Lower lobe of right lung (tissue), 2 donors: ENCODE data around the gene GPD2. TPM values are rescaled to one million over a fixed set of nuclear protein-coding genes. Genes with fewer than 3 reads are reported as not detected.

Experiments used
- ATAC-seq, 2 donors: fragments of 200-7000 bp; cut with Tn5 transposase; one replicate each; pipeline ENCODE4 v1.9.1; 2020 to 2022; ENCODE audit warnings: mild to moderate bottlenecking in 2 of 2, moderate library complexity in 2 of 2
- DNase-seq: peaks from one replicate; pipeline ENCODE4 v3.0.0-alpha.2; 2020
- H3K27ac ChIP-seq: fragments of 200-600 bp; one replicate; pipeline ENCODE4 v1.8.0; 2022
- H3K27me3 ChIP-seq: fragments of 200-600 bp; one replicate; pipeline ENCODE4 v1.8.0; 2022; ENCODE audit warnings: low read depth
- H3K36me3 ChIP-seq: fragments of 200-600 bp; one replicate; pipeline ENCODE4 v1.8.0; 2022; ENCODE audit warnings: mild to moderate bottlenecking
- H3K4me1 ChIP-seq: fragments of 200-600 bp; one replicate; pipeline ENCODE4 v1.8.0; 2022
- H3K4me3 ChIP-seq: fragments of 200-600 bp; one replicate; pipeline ENCODE4 v1.8.0; 2022; ENCODE audit warnings: mild to moderate bottlenecking
- H3K9me3 ChIP-seq: fragments of 200-600 bp; one replicate; pipeline ENCODE4 v1.8.0; 2022
- intact Hi-C: fragments of 100-400 bp; cut with DNase I; formaldehyde crosslinking; loops from one replicate; pipeline ENCODE4 v1.11.0; 2022
- total RNA-seq: library from RNA; stranded (reverse); fragmentation: NEBNext Ultra II Directional; extraction: Animal tissue kit (Norgen Biotek cat#: 25700); gene quantifications from one replicate; pipeline ENCODE4 v1.2.1, GENCODE V29; 2021
- TF ChIP-seq, protein P1 (sequence below): fragments of 200-600 bp; IDR thresholded peaks from one replicate; pipeline ENCODE4 v1.8.0; 2022; ENCODE audit warnings: antibody characterized with exemption, mild to moderate bottlenecking
- donor health status: DM: no; HTN: yes; CAD: no; lungs with severe emphysema.

GPD2 gene
- total RNA-seq, 1 donor from 2014 or later, result 50.4 TPM

DNA sequence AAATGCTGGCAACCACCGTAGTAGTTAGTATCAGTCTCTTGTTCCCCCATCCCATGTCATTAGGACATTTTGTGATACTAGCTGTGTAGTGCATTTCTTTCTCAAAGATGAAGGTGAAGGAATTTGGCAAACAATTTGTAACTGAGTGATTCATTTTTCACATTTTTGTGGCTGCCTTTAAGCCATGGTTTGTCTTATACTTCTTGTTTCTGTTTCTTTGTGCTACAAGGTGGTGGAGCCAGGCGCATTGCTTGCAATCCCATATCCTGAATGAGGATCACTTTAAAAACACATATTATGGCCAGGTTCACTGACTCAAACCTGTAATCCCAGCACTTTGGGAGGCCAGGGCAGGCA, 40.6 kb downstream of the GPD2 start:
- no peaks in the 10 kb centered on the region for H3K27me3 ChIP-seq
- no peak overlapping the region for H3K4me3 ChIP-seq
- TF ChIP-seq, protein P1, sequence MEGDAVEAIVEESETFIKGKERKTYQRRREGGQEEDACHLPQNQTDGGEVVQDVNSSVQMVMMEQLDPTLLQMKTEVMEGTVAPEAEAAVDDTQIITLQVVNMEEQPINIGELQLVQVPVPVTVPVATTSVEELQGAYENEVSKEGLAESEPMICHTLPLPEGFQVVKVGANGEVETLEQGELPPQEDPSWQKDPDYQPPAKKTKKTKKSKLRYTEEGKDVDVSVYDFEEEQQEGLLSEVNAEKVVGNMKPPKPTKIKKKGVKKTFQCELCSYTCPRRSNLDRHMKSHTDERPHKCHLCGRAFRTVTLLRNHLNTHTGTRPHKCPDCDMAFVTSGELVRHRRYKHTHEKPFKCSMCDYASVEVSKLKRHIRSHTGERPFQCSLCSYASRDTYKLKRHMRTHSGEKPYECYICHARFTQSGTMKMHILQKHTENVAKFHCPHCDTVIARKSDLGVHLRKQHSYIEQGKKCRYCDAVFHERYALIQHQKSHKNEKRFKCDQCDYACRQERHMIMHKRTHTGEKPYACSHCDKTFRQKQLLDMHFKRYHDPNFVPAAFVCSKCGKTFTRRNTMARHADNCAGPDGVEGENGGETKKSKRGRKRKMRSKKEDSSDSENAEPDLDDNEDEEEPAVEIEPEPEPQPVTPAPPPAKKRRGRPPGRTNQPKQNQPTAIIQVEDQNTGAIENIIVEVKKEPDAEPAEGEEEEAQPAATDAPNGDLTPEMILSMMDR, result no peak
- ATAC-seq (peak; percentile 29 to 69), DNase-seq (no peak)
- H3K4me1 ChIP-seq, result no peaks in the 10 kb centered on the region
- H3K27ac ChIP-seq, result no peak overlapping the region
- no peaks in the 10 kb centered on the region for H3K36me3 ChIP-seq
- no peaks in the 10 kb centered on the region for H3K9me3 ChIP-seq
- intact Hi-C loops, result no loop called here

GRCh38 chr2:156480376-156480775, 44.2 kb downstream of the GPD2 start:
- no peak for ATAC-seq

DNA sequence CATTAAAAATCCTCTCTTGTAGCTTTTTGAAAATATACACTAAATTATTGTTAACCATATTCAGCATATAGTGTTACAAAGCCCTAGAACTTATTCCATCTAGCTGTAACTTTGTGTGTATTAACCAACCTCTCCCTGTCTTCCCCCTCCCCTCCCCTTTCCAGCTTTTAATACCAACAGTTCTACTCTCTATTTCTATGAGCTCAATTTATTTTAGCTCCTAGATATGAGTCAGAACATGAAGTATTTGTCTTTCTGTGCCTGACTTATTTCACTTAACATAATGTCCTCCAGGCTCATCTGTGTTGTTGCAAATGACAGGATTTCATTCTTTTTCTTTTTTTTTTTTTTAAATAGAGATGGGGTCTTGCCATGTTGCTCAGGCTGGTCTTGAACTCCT, 45.1 kb downstream of the GPD2 start:
- Histone ChIP-seq H3K4me3 (no peak overlapping the region), H3K9me3 (no peaks in the 10 kb centered on the region), H3K4me1 (no peaks in the 10 kb centered on the region), H3K36me3 (no peaks in the 10 kb centered on the region), H3K27me3 (no peaks in the 10 kb centered on the region), H3K27ac (no peak overlapping the region)
- DNase-seq, result no peak
- TF ChIP-seq, protein P1, result no peak
- ATAC-seq, result no peak
- intact Hi-C loops, result no loop called here

More at GRCh38 chr2:156480376-156480775, 44.2 kb downstream of the GPD2 start:
- Histone ChIP-seq H3K9me3 (no peaks in the 10 kb centered on the region), H3K27me3 (no peaks in the 10 kb centered on the region), H3K4me3 (no peak overlapping the region), H3K27ac (no peak overlapping the region), H3K4me1 (no peaks in the 10 kb centered on the region), H3K36me3 (no peaks in the 10 kb centered on the region)
- TF ChIP-seq, protein P1, result no peak
- intact Hi-C loops, result no loop called here
- no peak for DNase-seq

DNA sequence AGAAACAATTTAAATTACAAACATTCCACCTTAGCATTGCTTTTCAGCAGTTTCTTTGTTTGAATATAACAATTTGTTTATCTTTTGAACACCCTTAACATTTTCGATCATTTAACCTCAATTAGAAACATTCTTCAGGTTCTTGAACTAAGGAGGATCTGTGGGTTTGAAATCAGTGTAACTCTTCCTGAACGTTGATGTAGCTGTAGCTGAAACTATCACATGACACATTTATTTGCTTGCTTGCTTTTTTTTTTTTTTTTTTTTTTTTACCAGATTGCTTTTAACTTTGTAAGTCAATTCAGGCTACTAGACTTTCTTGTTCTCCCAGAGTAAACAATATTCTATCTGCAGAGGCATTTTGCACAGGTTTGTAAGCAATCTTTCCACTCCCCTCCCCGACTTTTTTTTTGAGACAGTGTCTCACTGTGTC, 47.6 kb downstream of the GPD2 start:
- peak in 1 of 2 donors; percentile 37 for ATAC-seq
- Histone ChIP-seq H3K4me1 (no peaks in the 10 kb centered on the region), H3K4me3 (no peak overlapping the region), H3K36me3 (no peaks in the 10 kb centered on the region), H3K9me3 (no peaks in the 10 kb centered on the region), H3K27me3 (no peaks in the 10 kb centered on the region), H3K27ac (no peak overlapping the region)
- intact Hi-C loops, result no loop called here
- no peak for DNase-seq
- TF ChIP-seq, protein P1, result no peak

GRCh38 chr2:156486147-156486546, 50.0 kb downstream of the GPD2 start:
- H3K36me3 ChIP-seq, result no peaks in the 10 kb centered on the region
- no peaks in the 10 kb centered on the region for H3K9me3 ChIP-seq
- ATAC-seq, result no peak
- no peaks in the 10 kb centered on the region for H3K27me3 ChIP-seq
- H3K4me1 ChIP-seq, result peaks cover 11% of the 10 kb centered on the region
- intact Hi-C loops, result no loop called here
- no peak overlapping the region for H3K4me3 ChIP-seq
- TF ChIP-seq, protein P1, result no peak
- DNase-seq, result no peak
- no peak overlapping the region for H3K27ac ChIP-seq

DNA sequence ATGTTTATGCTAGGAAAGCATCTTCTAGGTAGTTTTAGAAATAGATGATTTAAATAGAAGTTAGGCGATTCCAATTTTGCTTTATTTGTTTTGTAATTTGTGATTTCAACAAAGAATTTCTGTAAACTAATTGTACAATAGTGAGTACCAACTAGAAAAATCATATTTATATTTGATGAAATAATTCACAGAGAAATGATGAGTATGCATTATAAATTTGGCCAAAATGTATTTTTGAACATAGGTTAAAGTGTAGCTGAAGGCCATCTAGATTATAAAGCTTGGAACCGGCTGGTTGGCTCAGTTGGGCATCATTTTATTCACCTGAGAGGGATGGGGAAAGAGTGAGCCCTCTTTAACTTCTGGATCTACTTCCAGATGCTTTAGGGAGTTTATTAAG, 50.4 kb downstream of the GPD2 start:
- intact Hi-C loops, result no loop called here
- H3K4me3 ChIP-seq, result no peak overlapping the region
- H3K4me1 ChIP-seq, result peaks cover 14% of the 10 kb centered on the region
- no peak overlapping the region for H3K27ac ChIP-seq
- H3K9me3 ChIP-seq, result no peaks in the 10 kb centered on the region
- DNase-seq (no peak), ATAC-seq (no peak)
- no peaks in the 10 kb centered on the region for H3K36me3 ChIP-seq
- TF ChIP-seq, protein P1, result no peak
- H3K27me3 ChIP-seq, result no peaks in the 10 kb centered on the region
